B cell (primary cell): ENCODE measurements around the gene CLDN6.

Source experiments
- EZH2 ChIP-seq: IDR thresholded peaks from 2 replicates; pipeline ENCODE4 v1.6.1; 2012; ENCODE audit warnings: borderline replicate concordance, low read depth, mild to moderate bottlenecking, moderate library complexity, low read length; ENCODE audit not compliant: insufficient read depth, poor library complexity, severe bottlenecking
- TF ChIP-seq, protein P1 (sequence below): fragments of 200-600 bp; IDR thresholded peaks from one replicate; pipeline ENCODE4 v1.8.0; 2022; ENCODE audit warnings: antibody characterized with exemption, mild to moderate bottlenecking

DNA sequence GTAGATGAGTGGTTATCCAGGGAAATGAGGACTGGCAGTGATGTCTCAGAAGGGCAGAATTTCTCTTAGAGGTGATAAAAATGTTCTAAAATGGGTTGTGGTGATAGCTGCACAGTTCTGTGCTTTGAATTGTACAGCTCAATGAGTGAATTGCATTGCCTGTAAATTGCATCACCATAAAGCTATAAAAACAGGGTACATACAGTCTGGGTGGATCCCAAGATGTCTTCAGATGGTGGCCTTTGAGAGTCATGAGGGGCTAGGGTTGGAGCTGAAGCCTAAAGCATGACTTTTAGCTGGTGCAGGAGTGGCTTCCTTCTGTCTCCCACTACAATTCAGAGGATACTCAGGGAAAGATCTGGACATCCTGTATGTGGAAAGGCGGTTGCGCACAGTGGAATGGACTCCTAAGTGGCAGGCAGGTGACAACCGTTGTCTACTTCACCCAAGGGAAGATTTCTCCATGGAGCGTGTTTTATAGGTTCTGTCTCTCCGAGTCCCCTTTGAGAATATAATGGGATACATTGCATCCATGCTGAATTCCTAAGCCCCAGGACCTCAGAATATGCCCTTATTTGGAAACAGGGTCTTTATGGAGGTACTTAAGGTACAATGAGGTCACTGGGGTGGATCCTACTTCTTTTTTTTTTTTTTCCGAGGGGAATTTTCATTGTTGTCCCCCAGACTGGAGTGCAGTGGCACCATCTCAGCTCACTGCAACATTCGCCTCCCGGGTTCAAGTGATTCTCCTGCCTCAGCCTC, 45.8 kb upstream of the CLDN6 start:
- TF ChIP-seq, protein P1, sequence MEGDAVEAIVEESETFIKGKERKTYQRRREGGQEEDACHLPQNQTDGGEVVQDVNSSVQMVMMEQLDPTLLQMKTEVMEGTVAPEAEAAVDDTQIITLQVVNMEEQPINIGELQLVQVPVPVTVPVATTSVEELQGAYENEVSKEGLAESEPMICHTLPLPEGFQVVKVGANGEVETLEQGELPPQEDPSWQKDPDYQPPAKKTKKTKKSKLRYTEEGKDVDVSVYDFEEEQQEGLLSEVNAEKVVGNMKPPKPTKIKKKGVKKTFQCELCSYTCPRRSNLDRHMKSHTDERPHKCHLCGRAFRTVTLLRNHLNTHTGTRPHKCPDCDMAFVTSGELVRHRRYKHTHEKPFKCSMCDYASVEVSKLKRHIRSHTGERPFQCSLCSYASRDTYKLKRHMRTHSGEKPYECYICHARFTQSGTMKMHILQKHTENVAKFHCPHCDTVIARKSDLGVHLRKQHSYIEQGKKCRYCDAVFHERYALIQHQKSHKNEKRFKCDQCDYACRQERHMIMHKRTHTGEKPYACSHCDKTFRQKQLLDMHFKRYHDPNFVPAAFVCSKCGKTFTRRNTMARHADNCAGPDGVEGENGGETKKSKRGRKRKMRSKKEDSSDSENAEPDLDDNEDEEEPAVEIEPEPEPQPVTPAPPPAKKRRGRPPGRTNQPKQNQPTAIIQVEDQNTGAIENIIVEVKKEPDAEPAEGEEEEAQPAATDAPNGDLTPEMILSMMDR, result no peak
- no peak for TF ChIP-seq EZH2
